HepG2 (cell line): ENCODE data around the gene XPNPEP1. TPM values are rescaled to one million over a fixed set of nuclear protein-coding genes. Genes with fewer than 3 reads are reported as not detected.
A peak's percentile ranks its signal among the peaks of the same experiment; 100 is the strongest.

ENCODE experiments used
- ATAC-seq: fragments of 200-7000 bp; cut with Tn5 transposase; 3 replicates; pipeline ENCODE4 v1.9.1; 2020; ENCODE audit warnings: mild to moderate bottlenecking, moderate library complexity
- Bru-seq: library from RNA; stranded (reverse); fragments of 400-500 nt; gene quantifications from one replicate; lab custom pipeline; 2021; lab: Mats Ljungman, UMichigan
- BruChase-seq, 2 experiments: library from RNA; stranded (reverse); fragments of 400-500 nt; gene quantifications; one replicate each; lab custom pipeline; 2021; lab: Mats Ljungman, UMichigan
- BruUV-seq: library from RNA; stranded (reverse); fragments of 400-500 nt; replicated peaks from 2 replicates; lab custom pipeline; 2021; lab: Mats Ljungman, UMichigan
- CTCF ChIA-PET: fragments of 300-600 bp; formaldehyde crosslinking; extraction: SDS; loops from one replicate; lab custom pipeline; 2021; ENCODE audit warnings: low total read pairs, inconsistent platforms, low intra/inter-chr PET ratio; lab: Yijun Ruan, JAX
- POLR2A ChIA-PET: fragments of 350-600 bp; sonication (Branson Sonifier 250); formaldehyde crosslinking; loops from one replicate; lab custom pipeline; 2020; ENCODE audit warnings: antibody characterized with exemption, inconsistent platforms; lab: Yijun Ruan, JAX
- DNase-seq: peaks from one replicate; pipeline ENCODE4 v3.0.0-alpha.2; 2015; ENCODE audit warnings: low spot score
- FAIRE-seq: peaks from 3 replicates; lab custom pipeline; 2011; peaks lifted over from hg19 to GRCh38; lab: Jason Lieb, UNC
- H2AFZ ChIP-seq: one replicate; pipeline ENCODE4 v1.6.1; 2011; ENCODE audit warnings: low read length, inconsistent platforms
- H3K27ac ChIP-seq: fragments of 300-600 bp; 3 replicates; pipeline ENCODE4 v1.8.0; 2011; ENCODE audit warnings: mixed run types, mild to moderate bottlenecking, mixed read lengths, low read length, inconsistent platforms; ENCODE audit not compliant: insufficient read depth; ENCODE audit errors: extremely low read length
- H3K27me3 ChIP-seq, 2 experiments: fragments of 200-600 bp in 1 of 2; 2 replicates in 1 of 2; 3 replicates in 1 of 2; pipeline versions ENCODE4 v1.6.0 to v1.8.0; 2011; ENCODE audit warnings: low read length in 2 of 2, mild to moderate bottlenecking in 2 of 2, moderate library complexity in 2 of 2, inconsistent platforms in 1 of 2; ENCODE audit not compliant: insufficient read depth in 2 of 2, control insufficient read depth in 1 of 2
- H3K36me3 ChIP-seq, 2 experiments: fragments of 200-600 bp in 1 of 2; replicated peaks in 1 of 2; 2 replicates in 1 of 2; 3 replicates in 1 of 2; pipeline versions ENCODE4 v1.5.1 to v1.8.0; 2011; ENCODE audit warnings: low read length in 2 of 2, inconsistent platforms in 1 of 2; ENCODE audit not compliant: insufficient read depth in 2 of 2, control insufficient read depth in 1 of 2
- H3K4me1 ChIP-seq: 2 replicates; pipeline ENCODE4 v1.5.1; 2012; ENCODE audit warnings: low read length, inconsistent platforms; ENCODE audit not compliant: insufficient read depth
- H3K4me2 ChIP-seq: 2 replicates; pipeline ENCODE4 v1.6.0; 2011; ENCODE audit warnings: low read depth, low read length, inconsistent platforms
- H3K4me3 ChIP-seq, 3 experiments: fragments of 200-600 bp in 1 of 3; sonication (generic), shearing (Covaris generic) in 1 of 3; replicated peaks in 1 of 3; 2 replicates each; pipeline ENCODE4 v1.5.1; 2011 to 2016; ENCODE audit warnings: low read length in 3 of 3, inconsistent platforms in 2 of 3, low read depth in 2 of 3, mild to moderate bottlenecking in 2 of 3, control low read depth in 1 of 3, mixed read lengths in 1 of 3; ENCODE audit not compliant: insufficient read depth in 1 of 3
- H3K79me2 ChIP-seq: one replicate; pipeline ENCODE4 v1.6.1; 2011; ENCODE audit warnings: low read length, inconsistent platforms; ENCODE audit not compliant: insufficient read depth
- H3K9ac ChIP-seq: 2 replicates; pipeline ENCODE4 v1.6.0; 2011; ENCODE audit warnings: mild to moderate bottlenecking, low read depth, low read length, inconsistent platforms; ENCODE audit not compliant: insufficient read depth
- H3K9me3 ChIP-seq: 2 replicates; pipeline ENCODE4 v1.5.1; 2012; ENCODE audit warnings: mild to moderate bottlenecking, low read length
- H4K20me1 ChIP-seq: 2 replicates; pipeline ENCODE4 v1.6.0; 2011; ENCODE audit warnings: inconsistent platforms, mild to moderate bottlenecking, low read length, moderate library complexity; ENCODE audit not compliant: insufficient read depth
- ARNT2 ChIP-seq: sonication (generic); formaldehyde crosslinking; IDR thresholded peaks from 2 replicates; pipeline ENCODE4 v1.8.0; 2022; ENCODE audit warnings: mild to moderate bottlenecking, low read depth, missing genetic modification reagents, moderate library complexity
- BCLAF1 ChIP-seq: fragments of 450-650 bp; IDR thresholded peaks from 2 replicates; pipeline ENCODE4 v1.6.1; 2017; ENCODE audit warnings: mild to moderate bottlenecking
- CREB1 ChIP-seq, 2 experiments: fragments of 450-650 bp in 1 of 2; IDR thresholded peaks; 2 replicates each; pipeline ENCODE4 v1.6.1; 2016 to 2017; ENCODE audit warnings: control low read depth in 1 of 2, mild to moderate bottlenecking in 1 of 2, missing compliant biosample characterization in 1 of 2, missing genetic modification characterization in 1 of 2
- HES4 ChIP-seq: sonication (generic); formaldehyde crosslinking; IDR thresholded peaks from 2 replicates; pipeline ENCODE4 v1.9.0; 2021; ENCODE audit warnings: mild to moderate bottlenecking, missing genetic modification reagents, borderline replicate concordance
- HIVEP1 ChIP-seq: sonication (generic); formaldehyde crosslinking; IDR thresholded peaks from 2 replicates; pipeline ENCODE4 v1.4.0; 2020; ENCODE audit warnings: mild to moderate bottlenecking, missing genetic modification reagents
- MLX ChIP-seq: IDR thresholded peaks from 2 replicates; pipeline ENCODE4 v1.6.1; 2016
- PAWR ChIP-seq: sonication (generic); formaldehyde crosslinking; IDR thresholded peaks from 2 replicates; pipeline ENCODE4 v1.4.0; 2020; ENCODE audit warnings: missing genetic modification reagents, mild to moderate bottlenecking, borderline replicate concordance
- RARG ChIP-seq: sonication (generic); formaldehyde crosslinking; IDR thresholded peaks from 2 replicates; pipeline ENCODE4 v1.4.0; 2020; ENCODE audit warnings: low read depth, mild to moderate bottlenecking, missing genetic modification reagents
- ZBTB42 ChIP-seq: sonication (generic); formaldehyde crosslinking; IDR thresholded peaks from 2 replicates; pipeline ENCODE4 v1.5.0; 2020; ENCODE audit warnings: mild to moderate bottlenecking, missing genetic modification reagents
- ZNF124 ChIP-seq: sonication (generic); formaldehyde crosslinking; IDR thresholded peaks from 2 replicates; pipeline ENCODE4 v1.4.0; 2020; ENCODE audit warnings: missing genetic modification reagents
- ZNF34 ChIP-seq: sonication (generic); formaldehyde crosslinking; IDR thresholded peaks from 2 replicates; pipeline ENCODE4 v1.4.0; 2020; ENCODE audit warnings: mild to moderate bottlenecking, missing genetic modification reagents, borderline replicate concordance
- ZNF550 ChIP-seq: sonication (generic); formaldehyde crosslinking; IDR thresholded peaks from 2 replicates; pipeline ENCODE4 v1.4.0; 2020; ENCODE audit warnings: mild to moderate bottlenecking, missing genetic modification reagents, borderline replicate concordance
- ZSCAN29 ChIP-seq: sonication (generic); formaldehyde crosslinking; conservative IDR thresholded peaks from 2 replicates; pipeline ENCODE4 v1.4.0; 2020; ENCODE audit warnings: mild to moderate bottlenecking, missing genetic modification reagents
- WGBS: methylation state at CpG from one replicate; pipeline ENCODE4 v1.1.6; 2017; ENCODE audit warnings: low lambda C conversion rate; 5-methylcytosine and 5-hydroxymethylcytosine counted together
- in situ Hi-C: cut with HindIII; loops from 2 replicates; pipeline ENCODE4 v1.10.0; 2017; ENCODE audit warnings: low pct_unique_long_range_greater_than_20kb; ENCODE audit not compliant: extremely low pct_ligation_motif_present
- intact Hi-C: fragments of 100-400 bp; cut with micrococcal nuclease; formaldehyde crosslinking; loops from one replicate; pipeline ENCODE4 v1.10.0; 2022; ENCODE audit not compliant: unreplicated experiment
- long read RNA-seq, 2 experiments: library from RNA in 1 of 2; library from polyadenylated mRNA in 1 of 2; stranded (forward) in 1 of 2; unstranded in 1 of 2; transcript quantifications; one replicate each; pipeline ENCODE4 v2.0.0, GENCODE V29; 2019 to 2022
- polyA minus RNA-seq, 3 experiments: library from RNA; depleted of rRNA, polyadenylated mRNA; stranded (reverse); fragments of >200 nt; gene quantifications; 2 replicates each; pipeline ENCODE4 v1.2.3, GENCODE V29; 2011; ENCODE audit warnings: low replicate concordance in 1 of 3
- polyA plus RNA-seq, 8 experiments: library from polyadenylated mRNA; depleted of rRNA in 3 of 8; stranded (reverse) in 7 of 8; unstranded in 1 of 8; fragments of >200 nt; fragmentation: Illumina TruSeq in 4 of 8; extraction: Trizol in 4 of 8; gene quantifications; 2 replicates each; pipeline versions ENCODE4 v1.2.1 to v1.2.3, GENCODE V29; 2011 to 2016; ENCODE audit warnings: low read depth in 4 of 8, missing spikeins in 1 of 8, mixed read lengths in 1 of 8; ENCODE audit not compliant: insufficient read depth in 1 of 8
- total RNA-seq, 5 experiments: library from RNA; depleted of rRNA; stranded (reverse); fragments of >200 nt; fragmentation: Illumina TruSeq; extraction: Trizol; gene quantifications; 2 replicates each; pipeline ENCODE4 v1.2.3, GENCODE V29; 2016; ENCODE audit warnings: low read depth in 1 of 5

The XPNPEP1 gene
- total RNA-seq (2016; rRNA removed; fragmentation: Illumina TruSeq; extraction: Trizol) (28.4 and 30.3 TPM in 2 replicates), polyA plus RNA-seq (2011; rRNA removed) (55.5 and 76.1 TPM in 2 replicates), polyA minus RNA-seq (2011; rRNA and poly(A)+ RNA removed; ENCODE audit: low replicate concordance) (225 and 394 TPM in 2 replicates), Bru-seq, nascent RNA (percentile 70 among the genes with signal in this experiment), BruChase-seq, experiment 1, labeled RNA remaining after a 6-hour chase (percentile 70 among the genes with signal in this experiment), BruChase-seq, experiment 2, labeled RNA remaining after a 2-hour chase (percentile 68 among the genes with signal in this experiment)
- total RNA-seq (2016; cell fraction: cytosol; rRNA removed; fragmentation: Illumina TruSeq; extraction: Trizol; ENCODE audit: low read depth), result 4.1 and 5.8 TPM in 2 replicates
- total RNA-seq (2016; cell fraction: insoluble cytoplasmic fraction; rRNA removed; fragmentation: Illumina TruSeq; extraction: Trizol), result 29.5 and 30.7 TPM in 2 replicates
- total RNA-seq (2016; cell fraction: membrane; rRNA removed; fragmentation: Illumina TruSeq; extraction: Trizol), result 12.3 and 13.8 TPM in 2 replicates
- total RNA-seq (2016; cell fraction: nucleus; rRNA removed; fragmentation: Illumina TruSeq; extraction: Trizol), result 39.8 and 40.1 TPM in 2 replicates
- polyA plus RNA-seq (2011; cell fraction: cytosol; rRNA removed), result 65.7 and 89.1 TPM in 2 replicates
- 262 and 282 TPM in 2 replicates for polyA plus RNA-seq (2011; cell fraction: nucleus; rRNA removed)
- polyA plus RNA-seq (2012), result 18.0 and 24.0 TPM in 2 replicates
- polyA plus RNA-seq (2016; cell fraction: cytosol; fragmentation: Illumina TruSeq; extraction: Trizol; ENCODE audit: low read depth), result 2.7 and 2.8 TPM in 2 replicates
- 25.0 and 28.1 TPM in 2 replicates for polyA plus RNA-seq (2016; cell fraction: insoluble cytoplasmic fraction; fragmentation: Illumina TruSeq; extraction: Trizol; ENCODE audit: low read depth)
- 6.2 and 7.9 TPM in 2 replicates for polyA plus RNA-seq (2016; cell fraction: membrane; fragmentation: Illumina TruSeq; extraction: Trizol; ENCODE audit: low read depth)
- 37.8 and 41.4 TPM in 2 replicates for polyA plus RNA-seq (2016; cell fraction: nucleus; fragmentation: Illumina TruSeq; extraction: Trizol; ENCODE audit: insufficient read depth, low read depth)
- polyA minus RNA-seq (2011; cell fraction: cytosol; rRNA and poly(A)+ RNA removed), result 40.2 and 54.6 TPM in 2 replicates
- polyA minus RNA-seq (2011; cell fraction: nucleus; rRNA and poly(A)+ RNA removed), result 110 and 137 TPM in 2 replicates
- long read RNA-seq, experiment 1, transcript XPNPEP1-218 (21 exons, 2,539 nt), result major isoform, 17 of 25 reads
- long read RNA-seq, experiment 1, partial matches to known transcripts, result 1 of 25 reads
- long read RNA-seq, experiment 1, other reads (novel, unspliced or antisense), result 7 of 25 reads
- long read RNA-seq, experiment 2, transcript XPNPEP1-218 (21 exons, 2,539 nt), result major isoform, 6 of 37 reads
- long read RNA-seq, experiment 2, partial matches to known transcripts, result 11 of 37 reads
- long read RNA-seq, experiment 2, other reads (novel, unspliced or antisense), result 20 of 37 reads

GRCh38 chr10:109922976-109923921 is at the start of gene XPNPEP1:
Gene XPNPEP1, minus strand, starts transcription at chr10:109923511. Its CDS starts 78 bp downstream, at chr10:109923433.
- H3K79me2 ChIP-seq, result peaks cover 7% of the 10 kb centered on the region
- CTCF ChIA-PET, result interaction anchor here (0.7 kb wide), 1 partner anchor 33 kb away, joined by 3 read pairs; no protein-coding TSS in a partner anchor
- FAIRE-seq, result no peak
- TF ChIP-seq MLX (no peak), HIVEP1 (CRISPR knock-in tag) (no peak), ZNF34 (no peak), ZBTB42 (CRISPR knock-in tag) (no peak), PAWR (CRISPR knock-in tag) (no peak), HES4 (CRISPR knock-in tag) (0 out of 2 replicates have a peak, but pooled peaks have one; percentile 60), CREB1 (IDR thresholded peaks at IDR 0.05) (peak; percentile 67; the same call in 1 of the 2 replicates), CREB1 (CRISPR knock-in tag; IDR thresholded peaks at IDR 0.05) (no peak), BCLAF1 (no peak), ZSCAN29 (CRISPR knock-in tag) (no peak), ZNF124 (CRISPR knock-in tag) (no peak), ZNF550 (CRISPR knock-in tag) (no peak), ARNT2 (peak; percentile 75), RARG (CRISPR knock-in tag) (no peak)

More at GRCh38 chr10:109922976-109923921, at the start of gene XPNPEP1:
- peak within 1 kb of the TSS; percentile 85 for H3K9ac ChIP-seq
- DNase-seq (peak; percentile 70), ATAC-seq (peak; percentile 91)
- in situ Hi-C loops (no loop called here), intact Hi-C loops (loop anchor here (2.0 kb wide), 1 partner anchor 42 kb away; no protein-coding TSS in a partner anchor)
- H2AFZ ChIP-seq, result peak within 1 kb of the TSS; percentile 83
- peaks cover 39% of the 10 kb centered on the region for H3K4me1 ChIP-seq
- H3K27ac ChIP-seq, result peak within 1 kb of the TSS; percentile 52
- peaks cover 1 to 27% of the 10 kb centered on the region in 2 experiments; a peak in 3 of 5 replicates for H3K27me3 ChIP-seq
- H3K4me3 ChIP-seq, result peak within 1 kb of the TSS; percentile 80 to 96 (median 92)
- no peaks in the 10 kb centered on the region for H4K20me1 ChIP-seq
- H3K9me3 ChIP-seq, result no peaks in the 10 kb centered on the region
- 1% methylated on average over 9 of the region's 105 CpGs for WGBS
- POLR2A ChIA-PET, result interaction anchor here (1.0 to 2.0 kb wide), 2 partner anchors 51 to 84 kb away, joined by 3 to 7 read pairs; partner anchors contain the start of gene ADD3
- BruUV-seq, result no TSS peak
- peak within 1 kb of the TSS; percentile 97 for H3K4me2 ChIP-seq
- H3K36me3 ChIP-seq, result no peaks in the 10 kb centered on the region
